Activated T-cell treated with anti-CD3 and anti-CD28 coated beads for 4 hours (primary cell): ENCODE data around the gene ADGRD1.
A peak's percentile ranks its signal among the peaks of the same experiment; 100 is the strongest.

Experiments used
- DNase-seq: peaks from one replicate; pipeline ENCODE4 v3.0.0-alpha.2; 2020

ADGRD1 gene

GRCh38 chr12:131093971-131094830 is 140.5 kb downstream of the ADGRD1 start:
- DNase-seq: no peak

GRCh38 chr12:131094831-131095805 is 141.4 kb downstream of the ADGRD1 start:
- DNase-seq: no peak

DNA sequence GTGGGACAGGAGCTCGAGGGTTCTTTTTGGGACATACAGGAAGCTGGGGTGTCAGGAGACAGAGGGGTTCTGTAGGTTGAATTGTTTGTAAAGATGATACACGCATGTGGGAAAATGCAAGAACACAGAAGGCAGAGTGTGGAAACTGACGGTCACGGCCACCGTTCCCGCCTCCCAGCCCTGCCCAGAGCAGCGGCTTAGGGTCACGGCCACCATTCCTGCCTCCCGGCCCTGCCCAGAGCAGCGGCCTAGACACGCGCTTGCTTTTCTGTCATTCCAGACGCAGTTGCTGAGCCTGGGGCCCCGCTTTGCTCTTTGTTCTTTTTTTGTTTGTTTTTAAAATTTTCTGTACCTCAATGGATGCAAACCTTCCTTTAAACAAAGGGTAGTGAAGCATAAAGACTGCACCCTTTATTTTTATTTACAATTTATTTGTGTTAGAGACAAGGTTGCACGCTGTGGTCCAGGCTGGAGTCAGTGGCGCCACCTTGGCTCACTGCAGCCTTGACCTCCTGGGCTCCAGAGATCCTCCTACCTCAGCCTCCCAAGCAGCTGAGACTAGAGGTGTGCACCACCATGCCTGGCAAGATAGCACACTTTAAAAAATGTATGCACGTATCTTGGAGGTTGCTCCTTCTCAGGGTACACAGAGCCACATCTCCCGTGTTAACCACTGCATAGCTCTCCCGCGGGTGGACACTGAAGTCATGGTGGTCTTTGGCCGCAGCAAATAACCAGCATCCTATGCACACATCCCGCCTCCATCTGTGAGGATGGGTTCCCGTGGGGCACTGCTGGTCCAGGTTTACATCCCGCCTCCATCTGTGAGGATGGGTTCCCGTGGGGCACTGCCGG is 142.3 kb downstream of the ADGRD1 start:
- no peak for DNase-seq

DNA sequence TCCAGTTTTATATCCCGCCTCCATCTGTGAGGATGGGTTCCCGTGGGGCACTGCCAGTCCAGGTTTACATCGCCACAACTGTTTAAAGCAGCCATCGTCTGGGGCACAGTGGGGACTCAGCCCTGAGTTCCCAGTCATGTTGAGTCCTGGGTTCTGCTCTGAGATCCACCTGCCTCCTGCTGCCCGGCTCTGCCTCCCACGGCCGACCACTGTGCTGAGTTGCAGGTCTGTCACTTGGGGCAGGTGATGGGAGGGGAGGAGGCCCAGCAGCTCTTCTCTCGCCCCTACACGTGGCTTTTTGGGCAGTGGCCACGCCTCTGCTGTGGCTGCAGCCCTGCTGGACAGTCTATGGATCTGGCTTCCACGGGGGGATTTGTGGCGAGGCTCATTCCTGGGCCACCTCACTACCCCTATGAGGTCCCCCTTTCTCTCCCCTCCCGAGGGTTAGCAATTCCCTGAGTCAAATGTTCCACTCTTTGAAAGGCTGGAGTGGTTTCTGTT is 143.0 kb downstream of the ADGRD1 start:
- DNase-seq: no peak

DNA sequence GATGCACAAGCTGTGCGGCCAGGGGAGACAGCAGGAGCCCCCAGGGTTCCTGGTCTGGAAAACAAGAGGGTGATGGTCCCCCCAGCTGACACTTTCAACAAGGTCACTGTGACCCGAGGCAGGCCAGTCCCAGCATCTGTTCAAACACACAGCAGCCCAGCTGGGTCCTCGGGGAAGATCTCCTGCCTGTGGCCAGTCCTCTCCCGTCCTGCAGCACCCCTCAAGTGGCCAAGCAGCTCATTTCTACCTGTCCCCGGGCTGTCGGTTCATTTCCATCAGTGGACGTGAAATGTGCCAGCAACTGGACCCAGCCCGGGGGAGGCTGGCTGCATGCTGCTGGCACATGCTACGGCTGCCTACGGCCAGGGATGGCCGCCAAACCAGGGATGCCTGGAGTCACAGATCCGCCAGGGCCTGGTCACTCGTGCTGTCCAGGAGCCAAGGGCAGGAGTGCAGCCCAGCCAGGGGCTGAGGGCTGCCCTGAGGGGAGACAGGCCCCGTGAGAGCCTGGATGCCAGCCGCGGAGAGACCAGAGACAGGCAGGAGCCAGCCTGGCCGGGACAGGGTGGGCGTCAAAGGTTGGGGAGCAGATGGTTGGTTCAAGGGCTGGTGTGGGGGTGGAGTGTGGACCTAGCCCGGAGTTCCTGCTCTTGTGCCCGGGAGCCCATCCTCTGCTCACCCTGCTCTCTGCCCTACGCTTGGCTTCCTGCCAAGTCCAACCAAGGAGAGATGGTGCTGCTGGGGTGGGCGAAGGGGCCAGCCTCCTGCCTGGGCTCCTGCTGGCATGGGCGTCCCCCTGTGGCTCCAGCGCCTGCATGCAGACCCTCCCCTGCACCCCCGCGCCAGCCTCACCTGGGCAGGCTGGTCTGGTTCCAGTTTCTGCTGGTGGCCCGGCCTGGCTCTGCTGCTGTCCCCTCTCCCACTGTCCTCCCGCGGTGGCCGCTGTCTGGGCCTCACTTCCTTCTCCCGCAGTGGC is 143.8 kb downstream of the ADGRD1 start:
- DNase-seq: no peak

GRCh38 chr12:131098178-131098981 is 144.7 kb downstream of the ADGRD1 start:
- no peak for DNase-seq

GRCh38 chr12:131100031-131100674 is 146.4 kb downstream of the ADGRD1 start:
- no peak for DNase-seq

DNA sequence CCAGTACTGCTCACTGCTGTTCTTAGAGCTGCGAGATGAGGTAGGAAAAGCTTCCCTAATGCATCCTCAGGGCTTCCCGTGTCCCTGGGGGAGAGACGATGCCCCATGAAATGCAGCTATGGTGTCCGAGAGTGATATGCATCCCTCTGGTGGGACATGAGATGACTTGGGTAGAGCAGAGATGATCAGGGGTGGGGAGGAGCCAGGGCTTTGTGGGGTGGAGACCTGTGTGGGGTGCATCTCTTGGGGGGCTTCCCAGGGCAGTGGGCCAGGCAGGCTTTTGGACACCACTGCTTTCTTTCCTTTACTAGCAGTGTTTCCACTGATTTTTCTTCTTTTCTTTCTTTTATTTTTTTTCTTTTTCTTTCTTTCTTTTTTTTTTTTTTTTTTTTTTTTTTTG is 147.3 kb downstream of the ADGRD1 start:
- DNase-seq: no peak

- no peak for DNase-seq
Observed at GRCh38 chr12:131101703-131102492, 148.2 kb downstream of the ADGRD1 start.

DNA sequence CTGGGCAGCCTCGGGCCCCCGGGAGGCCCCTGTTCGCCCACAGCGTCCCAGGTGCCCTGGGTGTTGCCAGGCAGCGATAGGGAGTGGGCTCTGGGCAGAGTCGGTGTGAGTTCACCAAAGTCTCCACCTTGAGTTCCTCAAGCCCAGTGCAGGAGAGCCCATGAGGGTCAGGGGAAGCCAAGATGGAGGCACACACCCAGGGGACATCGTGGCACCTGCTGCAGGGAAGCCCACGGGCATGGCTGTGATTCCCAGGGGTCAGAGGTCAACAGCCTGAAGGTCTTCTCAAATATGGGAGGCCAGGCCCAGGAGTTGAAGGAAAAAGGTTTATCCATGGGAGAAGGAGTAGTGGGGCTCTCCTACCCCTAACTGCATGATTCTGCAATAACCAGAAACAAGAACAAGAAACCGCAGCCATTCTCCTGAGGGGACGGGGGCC is 148.8 kb downstream of the ADGRD1 start:
- no peak for DNase-seq

DNA sequence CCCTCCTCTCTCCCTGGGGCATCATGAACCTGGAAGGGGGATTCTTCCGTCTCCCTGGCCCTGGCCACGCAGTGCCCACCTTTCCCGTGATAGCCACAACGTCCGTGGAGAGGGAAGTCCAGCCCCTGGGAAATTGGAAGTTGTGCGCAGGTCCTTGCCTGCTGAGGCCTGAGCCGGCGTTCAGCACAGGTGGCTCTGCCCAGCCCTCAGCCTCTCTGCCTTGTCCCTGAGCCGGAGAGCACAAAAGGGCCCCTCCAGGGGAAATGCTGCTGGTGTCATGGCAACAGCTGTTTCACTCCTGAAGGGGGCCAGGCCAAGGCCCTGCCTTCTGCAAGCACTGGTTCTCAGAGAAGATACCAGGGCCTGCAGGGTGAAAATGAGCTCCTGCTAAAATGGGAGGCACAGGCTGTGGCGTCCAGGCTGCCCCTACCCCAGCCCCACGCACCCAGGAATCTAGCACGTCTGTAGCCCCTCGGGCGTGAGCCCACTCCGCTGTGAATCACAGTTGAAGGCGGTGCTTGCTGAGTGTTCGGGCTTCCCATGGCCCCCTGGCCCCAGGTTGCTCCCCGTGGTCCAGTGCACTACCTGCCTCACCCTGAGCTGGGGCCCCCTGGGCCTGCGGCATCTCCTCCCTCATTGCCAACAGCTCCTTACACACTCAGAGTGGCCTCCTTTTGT is 149.4 kb downstream of the ADGRD1 start:
- no peak for DNase-seq

DNA sequence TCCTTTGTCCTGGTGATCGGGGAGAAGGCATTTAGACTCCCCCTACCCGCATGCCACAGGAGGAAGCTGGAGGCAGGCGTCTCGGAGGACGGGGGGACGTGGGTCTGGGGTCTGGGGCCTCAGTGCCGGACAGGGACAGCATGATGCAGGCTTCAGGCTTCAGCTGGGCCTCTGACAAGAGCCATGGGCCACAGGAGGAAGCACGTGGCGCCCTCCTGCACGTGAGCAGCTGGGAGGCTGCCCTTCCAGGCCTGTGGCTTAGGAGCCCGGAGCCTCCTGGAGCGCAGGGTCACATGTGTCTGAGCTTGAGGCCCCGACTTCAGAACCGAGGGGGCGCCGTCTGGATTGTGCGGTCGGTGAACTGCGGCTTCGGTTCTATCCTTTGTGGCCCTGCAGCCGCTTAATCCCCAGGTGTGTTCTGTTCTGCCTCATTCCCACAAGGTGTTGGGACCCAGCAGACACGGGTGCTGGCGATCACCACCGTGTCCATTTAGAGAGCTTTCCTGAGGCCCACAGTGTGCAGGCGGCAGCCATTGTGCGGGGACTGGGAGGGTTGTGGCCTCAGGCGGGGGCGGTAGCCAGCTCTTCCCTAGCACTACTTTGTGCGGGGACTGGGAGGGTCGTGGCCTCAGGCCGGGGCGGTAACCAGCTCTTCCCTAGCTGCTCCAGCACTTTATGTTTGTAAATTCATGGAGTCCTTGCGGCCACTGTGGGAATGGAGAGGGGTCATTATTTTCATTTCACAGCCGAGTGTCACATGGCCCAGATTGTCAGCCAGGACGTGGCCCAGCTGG is 150.2 kb downstream of the ADGRD1 start:
- no peak for DNase-seq

DNA sequence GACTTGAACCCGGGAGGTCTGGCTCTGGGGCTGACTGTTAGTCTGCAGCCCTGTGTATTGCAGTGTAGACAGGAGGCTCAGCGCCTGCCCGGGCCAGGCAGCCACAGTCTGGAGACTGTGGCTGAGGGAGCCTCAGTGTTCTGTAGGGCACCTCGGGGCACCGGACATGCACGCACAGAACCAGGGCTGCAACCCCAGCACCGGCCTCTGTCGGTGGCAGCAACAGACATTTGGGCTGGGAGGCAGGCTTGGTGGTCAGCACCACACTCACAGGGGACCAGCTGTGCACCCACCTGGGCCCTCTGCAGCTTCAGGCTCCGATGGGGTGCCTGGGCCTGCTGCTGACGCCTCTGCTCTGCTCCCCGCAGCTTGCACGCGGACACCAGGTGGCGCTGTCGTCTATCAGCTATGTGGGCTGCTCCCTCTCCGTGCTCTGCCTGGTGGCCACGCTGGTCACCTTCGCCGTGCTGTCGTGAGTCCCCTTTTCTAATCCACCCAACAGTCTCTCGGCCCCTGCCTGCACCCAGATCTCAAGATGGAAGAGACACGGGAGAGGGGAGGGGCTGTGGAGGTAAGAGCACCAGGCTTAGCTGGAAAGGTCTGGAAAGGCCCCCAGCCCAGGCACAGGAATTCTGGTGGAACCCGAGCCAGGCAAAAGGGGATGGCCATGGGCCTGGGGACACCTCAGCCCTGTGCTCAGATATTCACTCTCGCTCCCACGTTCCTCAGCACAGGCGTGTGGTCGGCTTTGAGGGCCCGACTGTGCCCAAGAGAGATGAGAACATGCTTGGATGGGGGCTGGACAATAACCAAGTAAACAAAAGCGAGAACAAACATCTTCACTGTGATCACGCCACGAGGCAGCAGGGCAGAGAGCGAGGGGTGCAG is 151.0 kb downstream of the ADGRD1 start:
- DNase-seq: peak; percentile 71

DNA sequence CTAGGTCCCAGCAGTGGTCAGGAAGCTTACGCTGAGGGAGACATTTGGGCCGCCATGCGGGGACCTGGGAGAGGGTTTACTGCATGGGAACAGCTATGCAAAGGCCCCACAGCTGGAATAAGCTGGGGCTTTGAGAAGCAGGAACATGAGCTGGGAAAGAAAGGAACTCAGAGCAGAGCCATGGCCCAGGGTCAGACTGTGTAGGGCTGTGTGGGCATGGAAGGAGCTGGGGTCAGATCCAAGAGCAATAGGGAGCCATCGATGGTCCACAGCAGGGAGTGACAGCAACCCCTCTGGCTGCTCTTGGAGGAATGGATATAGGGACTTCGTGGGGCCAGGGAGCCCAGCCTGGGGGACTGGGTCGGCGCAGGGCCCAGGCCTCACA is 151.6 kb downstream of the ADGRD1 start:
- DNase-seq: no peak

DNA sequence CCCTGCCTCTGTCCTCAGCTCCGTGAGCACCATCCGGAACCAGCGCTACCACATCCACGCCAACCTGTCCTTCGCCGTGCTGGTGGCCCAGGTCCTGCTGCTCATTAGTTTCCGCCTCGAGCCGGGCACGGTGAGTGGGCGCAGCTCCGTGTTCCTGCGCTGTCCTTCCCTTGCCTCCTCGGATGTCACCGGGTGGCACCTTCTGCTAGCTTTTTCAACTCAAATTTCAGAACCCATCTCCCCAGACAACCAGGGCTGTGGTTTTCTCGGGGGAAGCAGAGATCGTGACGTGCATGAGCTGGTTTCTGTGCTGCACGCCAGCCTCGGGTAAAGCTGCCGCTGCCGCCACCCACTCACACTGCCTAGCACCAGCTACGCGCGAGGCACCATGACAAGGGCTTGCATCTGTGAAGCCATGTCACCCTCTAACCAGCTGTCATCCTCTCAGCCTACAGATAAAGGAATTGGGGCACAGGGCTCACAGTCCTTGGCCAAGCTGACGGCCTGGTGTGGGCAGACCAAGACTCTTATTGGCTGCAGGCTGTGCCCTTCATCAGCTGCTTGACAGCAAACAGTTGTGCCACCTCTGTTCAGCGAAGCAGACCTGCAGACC is 152.1 kb downstream of the ADGRD1 start:
- peak; percentile 34 for DNase-seq

- no peak for DNase-seq
Observed at GRCh38 chr12:131106349-131106941, 152.7 kb downstream of the ADGRD1 start.
